Measurements from ENCODE around the gene TGFBR1.

The TGFBR1 gene

GRCh38 chr9:99197987-99198386, 93.1 kb downstream of the TGFBR1 start:
- POLR2A ChIA-PET = no interaction called here
- no peak for DNase-seq (ENCODE audit: extremely low spot score)
- CTCF ChIA-PET = interaction anchor here (0.9 to 10.1 kb wide), 8 partner anchors 9 to 1128 kb away, joined by 3 to 133 read pairs (median 5); no protein-coding TSS in a partner anchor
- no peak for TF ChIP-seq CTCF (IDR thresholded peaks at IDR 0.05; ENCODE audit: control extremely low read depth, extremely low read depth, low read depth, missing control alignments)

GRCh38 chr9:99199938-99200539, 95.1 kb downstream of the TGFBR1 start:
- CTCF ChIA-PET = interaction anchor here (0.9 to 10.1 kb wide), 2 partner anchors 12 to 15 kb away, joined by 4 to 133 read pairs; no protein-coding TSS in a partner anchor

GRCh38 chr9:99201603-99202002, 96.7 kb downstream of the TGFBR1 start:
- DNase-seq (ENCODE audit: extremely low spot score) = no peak
- no peak for TF ChIP-seq CTCF (IDR thresholded peaks at IDR 0.05; ENCODE audit: control extremely low read depth, extremely low read depth, low read depth, missing control alignments)
- ChIA-PET CTCF (interaction anchor here (0.9 to 10.1 kb wide), 7 partner anchors 9 to 72 kb away, joined by 3 to 133 read pairs (median 4); no protein-coding TSS in a partner anchor), POLR2A (no interaction called here)

More at GRCh38 chr9:99199938-99200539, 95.1 kb downstream of the TGFBR1 start:
- no peak for TF ChIP-seq CTCF (IDR thresholded peaks at IDR 0.05; ENCODE audit: control extremely low read depth, extremely low read depth, low read depth, missing control alignments)
- POLR2A ChIA-PET = no interaction called here
- no peak for DNase-seq (ENCODE audit: extremely low spot score)

Data from GM10248 (cell line).